Muscle of back (tissue), 11 donors: ENCODE results near the gene KRT71. TPM values are rescaled to one million over a fixed set of nuclear protein-coding genes. Genes with fewer than 3 reads are reported as not detected.

Source experiments
- DNase-seq, 3 donors: peaks; one replicate each; pipeline versions ENCODE4 v3.0.0 to v3.0.0-alpha.2; 2013
- polyA plus RNA-seq, 10 donors: library from polyadenylated mRNA; unstranded; fragments of 120-200 nt; gene quantifications; one replicate each; pipeline ENCODE4 v1.2.1, GENCODE V29; 2013; ENCODE audit not compliant: insufficient read length in 10 of 10

KRT71 gene
- polyA plus RNA-seq, 10 donors = not detected

DNA sequence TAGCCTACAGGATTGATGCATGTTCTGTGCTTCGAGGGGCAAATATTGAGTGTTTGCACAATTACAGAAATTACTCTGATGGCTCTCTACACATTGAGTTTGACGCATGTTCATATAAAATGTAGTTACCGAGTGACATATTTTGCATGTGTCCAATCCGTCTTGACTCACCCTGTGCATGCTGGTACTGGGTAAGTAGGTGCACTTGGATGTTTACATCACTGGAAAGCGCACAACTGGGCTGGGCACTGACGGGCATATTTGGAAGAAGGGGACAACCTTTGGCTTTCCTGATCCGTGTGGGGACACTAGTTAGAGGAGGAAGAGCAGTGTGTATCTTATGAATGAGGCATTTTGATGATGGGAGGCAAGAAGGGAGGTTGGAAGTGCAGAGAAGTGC, 55.0 kb downstream of the KRT71 start:
- DNase-seq = no peak

DNA sequence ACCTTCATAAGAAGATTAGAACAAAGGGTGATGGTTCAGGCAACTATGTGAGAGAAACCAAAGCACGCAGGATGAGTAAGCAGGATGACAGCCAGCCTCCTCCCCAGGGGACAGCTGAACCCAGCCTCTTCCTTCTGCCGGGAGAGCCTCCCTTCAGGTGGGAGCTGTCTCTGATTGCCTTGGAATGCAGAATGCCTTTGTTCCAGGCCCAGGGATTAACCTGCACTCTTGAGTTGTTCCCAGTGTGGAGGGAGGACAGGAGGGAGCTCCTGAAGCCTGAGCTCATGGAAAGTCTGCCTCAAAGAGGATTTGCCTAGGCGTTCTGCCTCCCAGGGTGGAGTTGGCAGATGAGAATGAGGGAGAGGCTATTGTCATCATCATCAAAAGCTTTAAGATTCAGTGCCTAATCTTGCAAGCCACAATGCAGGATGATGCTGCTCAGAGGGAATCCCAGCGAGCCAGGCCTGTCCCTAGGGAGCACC, 56.3 kb downstream of the KRT71 start:
- peak in 1 of 3 donors; percentile 68 for DNase-seq

DNA sequence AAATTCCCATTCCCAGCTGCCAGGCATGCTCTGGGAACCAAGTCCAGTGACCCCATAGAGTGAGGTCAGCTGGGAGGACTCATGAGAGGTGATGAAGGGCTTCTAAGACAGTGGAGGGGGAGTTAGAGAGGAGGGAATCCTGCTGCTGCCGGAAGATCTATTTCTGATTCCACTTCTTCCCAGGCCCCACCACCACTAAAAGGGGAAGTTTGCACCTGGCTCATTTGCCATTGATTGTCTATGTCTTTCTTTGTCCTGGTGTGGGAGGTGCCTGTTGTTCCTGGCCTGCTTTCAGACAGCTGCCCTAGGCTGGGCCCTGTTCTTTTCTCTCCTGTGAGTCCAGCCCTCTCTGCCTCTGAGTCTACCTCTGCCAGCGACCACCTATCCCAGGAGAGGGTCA, 56.9 kb downstream of the KRT71 start:
- DNase-seq = no peak

DNA sequence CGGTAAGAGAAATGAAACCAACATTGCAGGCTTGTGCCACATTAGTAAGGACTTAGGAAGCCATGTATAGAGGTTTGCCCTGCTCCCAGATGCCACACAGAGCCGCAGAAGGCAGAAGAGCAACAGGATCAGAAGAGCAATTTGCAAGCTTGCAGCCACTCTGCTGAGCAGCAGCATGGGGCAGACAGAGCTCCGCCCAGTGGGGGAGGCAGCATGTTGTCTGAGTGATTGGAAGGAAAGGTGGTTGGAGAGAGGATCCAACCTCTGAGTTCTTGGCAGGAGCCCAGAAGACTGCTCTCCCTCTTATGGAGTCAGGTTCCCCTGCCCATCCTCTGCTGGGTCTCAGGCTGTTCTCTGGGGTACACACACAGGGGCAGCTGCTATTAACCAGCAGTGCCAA, 57.6 kb downstream of the KRT71 start:
- peak in 1 of 3 donors; percentile 20 for DNase-seq

DNA sequence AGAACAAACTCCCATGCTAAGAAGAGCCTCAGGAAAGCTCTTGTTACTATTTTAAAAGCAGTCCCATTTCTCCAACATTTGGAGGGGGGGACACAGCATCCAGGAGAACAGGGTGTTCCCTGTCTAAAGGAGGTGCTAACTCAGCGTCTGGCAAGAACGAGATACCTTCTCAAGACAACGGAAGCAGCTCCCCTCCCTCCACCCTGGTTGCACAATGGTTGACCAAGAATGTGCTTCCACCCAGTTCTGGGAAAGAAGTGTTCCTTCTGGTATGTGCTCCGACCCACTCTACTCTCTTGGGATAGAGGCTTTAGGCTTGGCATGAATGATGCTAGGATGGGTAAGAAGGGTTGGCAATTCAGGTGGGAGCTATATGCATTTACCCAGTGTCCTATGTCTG, 58.4 kb downstream of the KRT71 start:
- DNase-seq = no peak

DNA sequence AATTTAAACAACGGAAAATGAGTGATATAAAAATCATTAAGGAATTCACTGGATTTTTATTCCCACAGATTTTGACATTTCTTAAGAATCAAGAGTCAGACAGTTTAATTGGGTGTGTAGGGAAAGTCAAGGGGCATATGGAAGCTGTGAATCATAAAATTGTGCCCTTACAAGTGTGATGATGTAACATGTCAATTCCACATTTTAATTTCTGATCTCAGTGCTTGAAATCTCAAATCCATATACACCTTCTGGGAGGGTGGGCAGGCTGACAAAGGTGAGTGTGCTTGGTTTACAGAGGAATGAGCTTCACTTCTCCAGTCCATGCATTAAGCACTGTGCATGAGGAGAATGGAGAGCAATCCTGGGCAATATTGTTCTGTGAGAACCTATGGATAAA, 58.8 kb downstream of the KRT71 start:
- no peak for DNase-seq

Other genes starting within 250 kb of the KRT71 start
- not detected for gene KRT83, start 231.7 kb downstream of the KRT71 start, polyA plus RNA-seq
- gene KRT85, start 185.7 kb downstream of the KRT71 start, polyA plus RNA-seq = 1 to 10 TPM in 1 of 10 donors, not detected in 9; 1.7 TPM
- not detected for gene KRT84, start 167.5 kb downstream of the KRT71 start, polyA plus RNA-seq
- gene KRT82, start 146.8 kb downstream of the KRT71 start, polyA plus RNA-seq = not detected
- gene KRT75, start 118.8 kb downstream of the KRT71 start, polyA plus RNA-seq = under 1 TPM in 1 of 10 donors, not detected in 9; 0.25 TPM
- gene KRT6B, start 101.0 kb downstream of the KRT71 start, polyA plus RNA-seq = 1 to 10 TPM in 1 of 10 donors, under 1 TPM in 1, not detected in 8; 0.14 to 3.1 TPM
- gene KRT6C, start 79.3 kb downstream of the KRT71 start, polyA plus RNA-seq = 1 to 10 TPM in 1 of 10 donors, under 1 TPM in 1, not detected in 8; 0.32 to 1.3 TPM
- 10 to 100 TPM in 2 of 10 donors, under 1 TPM in 1, not detected in 7; 0.20 to 38.7 (median 20.8) TPM for gene KRT6A, start 59.9 kb downstream of the KRT71 start, polyA plus RNA-seq
- gene KRT5, start 32.8 kb downstream of the KRT71 start, polyA plus RNA-seq = 100 to 1,000 TPM in 2 of 10 donors, 1 to 10 TPM in 3, under 1 TPM in 4, not detected in 1; 0.43 to 538 (median 1.1) TPM
- under 1 TPM in 2 of 10 donors, not detected in 8; 0.08 to 0.12 TPM for gene KRT74, start 20.7 kb upstream of the KRT71 start, polyA plus RNA-seq
- 1 to 10 TPM in 1 of 10 donors, under 1 TPM in 1, not detected in 8; 0.30 to 1.5 TPM for gene KRT72, start 48.3 kb upstream of the KRT71 start, polyA plus RNA-seq
- gene KRT73, start 65.4 kb upstream of the KRT71 start, polyA plus RNA-seq = 1 to 10 TPM in 1 of 10 donors, under 1 TPM in 1, not detected in 8; 0.08 to 1.1 TPM
- 1 to 10 TPM in 1 of 10 donors, under 1 TPM in 1, not detected in 8; 0.08 to 1.8 TPM for gene KRT2, start 99.1 kb upstream of the KRT71 start, polyA plus RNA-seq
- gene KRT1, start 127.3 kb upstream of the KRT71 start, polyA plus RNA-seq = 100 to 1,000 TPM in 2 of 10 donors, 1 to 10 TPM in 6, under 1 TPM in 2; 0.47 to 543 (median 2.3) TPM
- 1 to 10 TPM in 1 of 10 donors, under 1 TPM in 1, not detected in 8; 0.98 to 2.8 TPM for gene KRT77, start 150.4 kb upstream of the KRT71 start, polyA plus RNA-seq
- not detected for gene KRT76, start 224.2 kb upstream of the KRT71 start, polyA plus RNA-seq
- gene KRT3, start 243.0 kb upstream of the KRT71 start, polyA plus RNA-seq = under 1 TPM in 1 of 10 donors, not detected in 9; 0.46 TPM